ENCODE measurements around the gene C11orf58.

The C11orf58 gene

GRCh38 chr11:16779436-16779835 lies 41.0 kb downstream of the C11orf58 start:
- TF ChIP-seq EP300 (IDR thresholded peaks at IDR 0.05; ENCODE audit: borderline replicate concordance) (no peak), RAD21 (IDR thresholded peaks at IDR 0.05; ENCODE audit: low read depth) (no peak), USF1 (IDR thresholded peaks at IDR 0.05) (no peak), FOXM1 (IDR thresholded peaks at IDR 0.05; ENCODE audit: borderline replicate concordance, low read depth) (no peak)

GRCh38 chr11:16780146-16780545 lies 41.7 kb downstream of the C11orf58 start:
- TF ChIP-seq EP300 (IDR thresholded peaks at IDR 0.05; ENCODE audit: borderline replicate concordance) = no peak
- no peak for TF ChIP-seq REST (IDR thresholded peaks at IDR 0.05; ENCODE audit: low read depth)
- no peak for TF ChIP-seq USF1 (IDR thresholded peaks at IDR 0.05)
- no peak for TF ChIP-seq TCF12 (IDR thresholded peaks at IDR 0.05; ENCODE audit: low read depth)
- TF ChIP-seq YY1 (IDR thresholded peaks at IDR 0.05; ENCODE audit: low read depth) = no peak
- no peak for TF ChIP-seq TAF1 (IDR thresholded peaks at IDR 0.05; ENCODE audit: low read depth)
- TF ChIP-seq CEBPB (IDR thresholded peaks at IDR 0.05) = no peak
- TF ChIP-seq MAX (IDR thresholded peaks at IDR 0.05) = no peak
- no peak for TF ChIP-seq ZBTB7A (IDR thresholded peaks at IDR 0.05; ENCODE audit: low read depth)
- no peak for TF ChIP-seq RAD21 (IDR thresholded peaks at IDR 0.05; ENCODE audit: low read depth)

- TF ChIP-seq EGR1 (IDR thresholded peaks at IDR 0.05) (no peak), YY1 (IDR thresholded peaks at IDR 0.05; ENCODE audit: low read depth) (no peak), TCF12 (IDR thresholded peaks at IDR 0.05; ENCODE audit: low read depth) (no peak), MAX (IDR thresholded peaks at IDR 0.05) (no peak)
These were observed 42.5 kb downstream of the C11orf58 start for GRCh38 chr11:16780698-16781550.

GRCh38 chr11:16781936-16782919 lies 43.8 kb downstream of the C11orf58 start:
- no peak for TF ChIP-seq EGR1 (IDR thresholded peaks at IDR 0.05)
- TF ChIP-seq TEAD4 (IDR thresholded peaks at IDR 0.05) = no peak
- 0 out of 2 replicates have a peak, but pooled peaks have one; percentile 41 for TF ChIP-seq NFIC (IDR thresholded peaks at IDR 0.05)
- TF ChIP-seq CREB1 (IDR thresholded peaks at IDR 0.05; ENCODE audit: low read depth) = no peak

- no peak for TF ChIP-seq TAF1 (IDR thresholded peaks at IDR 0.05; ENCODE audit: low read depth)
- TF ChIP-seq TEAD4 (IDR thresholded peaks at IDR 0.05) = no peak
- TF ChIP-seq EGR1 (IDR thresholded peaks at IDR 0.05) = no peak
- TF ChIP-seq CEBPB (IDR thresholded peaks at IDR 0.05) = no peak
- no peak for TF ChIP-seq FOXM1 (IDR thresholded peaks at IDR 0.05; ENCODE audit: borderline replicate concordance, low read depth)
- TF ChIP-seq TCF12 (IDR thresholded peaks at IDR 0.05; ENCODE audit: low read depth) = no peak
- no peak for TF ChIP-seq CREB1 (IDR thresholded peaks at IDR 0.05; ENCODE audit: low read depth)
- no peak for TF ChIP-seq NFIC (IDR thresholded peaks at IDR 0.05)
- no peak for TF ChIP-seq RAD21 (IDR thresholded peaks at IDR 0.05; ENCODE audit: low read depth)
- TF ChIP-seq YY1 (IDR thresholded peaks at IDR 0.05; ENCODE audit: low read depth) = no peak
These were observed 44.9 kb downstream of the C11orf58 start for GRCh38 chr11:16783321-16783801.

GRCh38 chr11:16784097-16784496 lies 45.6 kb downstream of the C11orf58 start:
- no peak for TF ChIP-seq EGR1 (IDR thresholded peaks at IDR 0.05)
- TF ChIP-seq NFIC (IDR thresholded peaks at IDR 0.05) = no peak
- TF ChIP-seq RAD21 (IDR thresholded peaks at IDR 0.05; ENCODE audit: low read depth) = no peak
- TF ChIP-seq REST (IDR thresholded peaks at IDR 0.05; ENCODE audit: low read depth) = no peak
- no peak for TF ChIP-seq TEAD4 (IDR thresholded peaks at IDR 0.05)
- TF ChIP-seq TCF12 (IDR thresholded peaks at IDR 0.05; ENCODE audit: low read depth) = no peak
- no peak for TF ChIP-seq TAF1 (IDR thresholded peaks at IDR 0.05; ENCODE audit: low read depth)
- TF ChIP-seq USF1 (IDR thresholded peaks at IDR 0.05) = no peak
- TF ChIP-seq FOXM1 (IDR thresholded peaks at IDR 0.05; ENCODE audit: borderline replicate concordance, low read depth) = no peak
- no peak for TF ChIP-seq YY1 (IDR thresholded peaks at IDR 0.05; ENCODE audit: low read depth)
- TF ChIP-seq MAX (IDR thresholded peaks at IDR 0.05) = no peak
- no peak for TF ChIP-seq ZBTB7A (IDR thresholded peaks at IDR 0.05; ENCODE audit: low read depth)
- no peak for TF ChIP-seq CREB1 (IDR thresholded peaks at IDR 0.05; ENCODE audit: low read depth)
- no peak for TF ChIP-seq EP300 (IDR thresholded peaks at IDR 0.05; ENCODE audit: borderline replicate concordance)
- no peak for TF ChIP-seq CEBPB (IDR thresholded peaks at IDR 0.05)
